Measurements from ENCODE around the gene MFAP2.
"Not testable (repeated sequence)": the region's sequence is repeated elsewhere in the genome, so short reads cannot be mapped to it uniquely, and the experiment has no call there.

MFAP2 gene

GRCh38 chr1:16978567-16979474, 1.6 kb downstream of the MFAP2 start:
- no peak for DNase-seq

GRCh38 chr1:16978139-16978538, 2.3 kb downstream of the MFAP2 start:
- DNase-seq: no peak

- no peak for DNase-seq
Observed at GRCh38 chr1:16977377-16977776, 3.0 kb downstream of the MFAP2 start.

GRCh38 chr1:16976966-16977365, 3.5 kb downstream of the MFAP2 start:
- no peak for DNase-seq

GRCh38 chr1:16975838-16976237, 4.6 kb downstream of the MFAP2 start:
- DNase-seq: no peak

- no peak for DNase-seq
Observed at GRCh38 chr1:16975211-16975610, 5.2 kb downstream of the MFAP2 start.

GRCh38 chr1:16973215-16973614, 7.2 kb downstream of the MFAP2 start:
- DNase-seq: no peak

- no peak for DNase-seq
Observed at GRCh38 chr1:16972189-16972895, 8.1 kb downstream of the MFAP2 start.

GRCh38 chr1:16971341-16972188, 8.9 kb downstream of the MFAP2 start:
- no peak for DNase-seq

- no peak for DNase-seq
Observed at GRCh38 chr1:16970132-16970910, 10.1 kb downstream of the MFAP2 start.

GRCh38 chr1:16969651-16970050, 10.8 kb downstream of the MFAP2 start:
- no peak for DNase-seq

- DNase-seq: no peak
Observed at GRCh38 chr1:16969057-16969611, 11.3 kb downstream of the MFAP2 start.

- no peak for DNase-seq
Observed at GRCh38 chr1:16968372-16968771, 12.0 kb downstream of the MFAP2 start.

GRCh38 chr1:16967962-16968361, 12.5 kb downstream of the MFAP2 start:
- no peak for DNase-seq

GRCh38 chr1:16967095-16967575, 13.3 kb downstream of the MFAP2 start:
- DNase-seq: no peak

- no peak for DNase-seq
Observed at GRCh38 chr1:16966282-16966681, 14.1 kb downstream of the MFAP2 start.

- DNase-seq: no peak
Observed at GRCh38 chr1:16965486-16966067, 14.8 kb downstream of the MFAP2 start.

- not testable (repeated sequence) for DNase-seq
Observed at GRCh38 chr1:16964169-16964568, 16.3 kb downstream of the MFAP2 start.

GRCh38 chr1:16961297-16962133, 18.9 kb downstream of the MFAP2 start:
- DNase-seq: no peak

- DNase-seq: no peak
Observed at GRCh38 chr1:16960560-16961296, 19.7 kb downstream of the MFAP2 start.
